Heart right ventricle (tissue), 16 donors: ENCODE data around the gene IL16. TPM values are rescaled to one million over a fixed set of nuclear protein-coding genes. Genes with fewer than 3 reads are reported as not detected.
A peak's percentile ranks its signal among the peaks of the same experiment; 100 is the strongest.

Experiments used
- ATAC-seq, 8 donors: fragments of 200-7000 bp; cut with Tn5 transposase; one replicate each; pipeline ENCODE4 v1.9.1; 2020; ENCODE audit warnings: mild to moderate bottlenecking in 8 of 8, moderate library complexity in 8 of 8, moderate number of reproducible peaks in 1 of 8
- DNase-seq, 2 donors: peaks; one replicate each; pipeline ENCODE4 v3.0.0-alpha.2; 2020
- H3K27ac ChIP-seq, 10 donors: fragments of 200-600 bp; sonication (generic) in 2 of 10; one replicate each; pipeline versions ENCODE4 v1.5.0 to v1.8.0; 2020 to 2022; ENCODE audit warnings: mild to moderate bottlenecking in 3 of 10
- H3K27me3 ChIP-seq, 7 donors: fragments of 200-600 bp; one replicate each; pipeline ENCODE4 v1.8.0; 2021 to 2022; ENCODE audit warnings: mild to moderate bottlenecking in 2 of 7
- H3K36me3 ChIP-seq, 9 donors: fragments of 200-600 bp; sonication (generic) in 1 of 9; one replicate each; pipeline versions ENCODE4 v1.5.0 to v1.8.0; 2020 to 2022; ENCODE audit warnings: mild to moderate bottlenecking in 2 of 9
- H3K4me1 ChIP-seq, 9 donors: fragments of 200-600 bp; sonication (generic) in 1 of 9; one replicate each; pipeline versions ENCODE4 v1.5.0 to v1.8.0; 2020 to 2022; ENCODE audit warnings: mild to moderate bottlenecking in 4 of 9
- H3K4me3 ChIP-seq, 10 donors: fragments of 200-600 bp; sonication (generic) in 2 of 10; one replicate each; pipeline versions ENCODE4 v1.5.0 to v1.8.0; 2020 to 2022; ENCODE audit warnings: mild to moderate bottlenecking in 7 of 10, moderate library complexity in 2 of 10
- H3K9me3 ChIP-seq, 11 donors: fragments of 200-600 bp in 10 of 11; sonication (generic) in 2 of 11; one replicate each; pipeline versions ENCODE4 v1.5.0 to v1.8.0; 2013 to 2022; ENCODE audit warnings: mild to moderate bottlenecking in 2 of 11, control low read depth in 1 of 11, moderate library complexity in 1 of 11
- CTCF ChIP-seq, 9 donors: fragments of 200-600 bp; sonication (generic) in 2 of 9; IDR thresholded peaks; one replicate each; pipeline versions ENCODE4 v1.5.0 to v1.8.0; 2021 to 2022; ENCODE audit warnings: antibody characterized with exemption in 9 of 9, mild to moderate bottlenecking in 5 of 9, moderate library complexity in 1 of 9
- WGBS, 2 donors: extraction: QIAGEN DNeasy Blood & Tissue Kit; methylation state at CpG; one replicate each; pipeline ENCODE4 v1.1.7; 2013; ENCODE audit warnings: inconsistent platforms in 1 of 2; 5-methylcytosine and 5-hydroxymethylcytosine counted together
- intact Hi-C, 10 donors: fragments of 100-400 bp; cut with DNase I; formaldehyde crosslinking; loops; one replicate each; pipeline versions ENCODE4 v1.11.1 to v1.14.2; 2022
- polyA plus RNA-seq, 2 donors: library from polyadenylated mRNA; stranded (reverse); fragments of 200-250 nt; gene quantifications; one replicate each; pipeline ENCODE4 v1.2.3, GENCODE V29; 2013
- total RNA-seq, 10 donors: library from RNA; stranded (reverse); fragmentation: NEBNext Ultra II Directional in 3 of 10; extraction: Animal tissue kit (Norgen Biotek cat#: 25700) in 3 of 10; gene quantifications; one replicate each; pipeline versions ENCODE4 v1.2.1 to v1.2.4, GENCODE V29; 2021 to 2023
- donor health status: Arrhythmogenic right ventricular cardiomyopathy.
- donor health status: ischemic (EF 13 %, LVEDD 7.1; RV severe dilation, severe dysfunction).
- donor health status: healthy with polysubstance abuse.
- donor health status: DM: no; HTN: yes; CAD: no.
- donor health status: DM: no; HTN: no; CAD: no.
- donor health status: ischemic (EF 25% LVEDD 6.9; RV normal size, moderate dysfunction).
- donor health status: ischemic (EF 25% LVEDD 5.7; RV mildly dilated, moderate dysfunction).
- donor health status: healthy.
- donor health status: DM: yes; HTN: yes; CAD: no.
- donor health status: Ischemic cardiomyopathy.
- donor health status: ischemic (EF 35%, LVEDD 5.7; RV mildly dilated, moderate dysfunction).
- donor health status: nonischemic (EF 11% LVEDD 7.7; RV severe dilation, severe dysfunction).
- donor health status: DM: yes; HTN: yes; CAD: no.
- donor health status: PGD.
- donor health status: ischemic (EF 29% LVEDD 5.4; RV normal size, mild dysfunction).
- donor health status: nonischemic (EF 23%, LVEDD 6.1; RV moderate dilation, normal function).

Gene IL16
- total and polyA plus RNA-seq, 12 donors, result 3.3 to 13.1 (median 4.2) TPM

- TF ChIP-seq CTCF (IDR thresholded peaks at IDR 0.05), result no peak
- intact Hi-C loops, result no loop called here
- peak overlapping the region in 3 of 10 donors; percentile 22 to 89 (median 41) for H3K27ac ChIP-seq
Measured at GRCh38 chr15:81310480-81310879, 113.8 kb downstream of the IL16 start.

GRCh38 chr15:81311752-81312464 is 115.2 kb downstream of the IL16 start:
- Histone ChIP-seq H3K9me3 (no peaks in the 10 kb centered on the region), H3K36me3 (peaks cover 0 to 80% (median 8%) of the 10 kb centered on the region in 9 donors), H3K4me3 (no peak overlapping the region), H3K27ac (peak overlapping the region in 8 of 10 donors; percentile 4 to 89 (median 34)), H3K4me1 (peaks cover 0 to 45% (median 8%) of the 10 kb centered on the region in 9 donors), H3K27me3 (no peaks in the 10 kb centered on the region)
- no peak for TF ChIP-seq CTCF (IDR thresholded peaks at IDR 0.05)
- 85 to 93% methylated on average over 10 of the region's 10 CpGs for WGBS, 2 donors
- DNase-seq, result no peak
- ATAC-seq, result peak in 6 of 8 donors; percentile 16 to 39 (median 21)
- intact Hi-C loops, result no loop called here

More at GRCh38 chr15:81310480-81310879, 113.8 kb downstream of the IL16 start:
- Histone ChIP-seq H3K36me3 (peaks cover 0 to 81% (median 8%) of the 10 kb centered on the region in 9 donors), H3K9me3 (no peaks in the 10 kb centered on the region), H3K4me1 (peaks cover 0 to 46% (median 8%) of the 10 kb centered on the region in 9 donors), H3K4me3 (no peak overlapping the region), H3K27me3 (no peaks in the 10 kb centered on the region)
- WGBS, 2 donors, result 96% methylated on average over 5 of the region's 5 CpGs
- no peak for ATAC-seq
- DNase-seq, result no peak

GRCh38 chr15:81312790-81313543 is 116.3 kb downstream of the IL16 start:
- H3K4me1 ChIP-seq, result peaks cover 0 to 45% (median 8%) of the 10 kb centered on the region in 9 donors
- peaks cover 0 to 80% (median 8%) of the 10 kb centered on the region in 9 donors for H3K36me3 ChIP-seq
- DNase-seq (peak; percentile 54 to 66), ATAC-seq (peak; percentile 54 to 83 (median 75))
- intact Hi-C loops, result no loop called here
- H3K9me3 ChIP-seq, result no peaks in the 10 kb centered on the region
- peak overlapping the region in 7 of 10 donors; percentile 38 to 89 (median 53) for H3K27ac ChIP-seq
- no peaks in the 10 kb centered on the region for H3K27me3 ChIP-seq
- WGBS, 2 donors, result 75 to 80% methylated on average over 22 of the region's 22 CpGs
- no peak for TF ChIP-seq CTCF (IDR thresholded peaks at IDR 0.05)
- no peak overlapping the region for H3K4me3 ChIP-seq

- no peak for ATAC-seq
Measured at GRCh38 chr15:81313686-81314085, 117.0 kb downstream of the IL16 start.

More at GRCh38 chr15:81313686-81314085, 117.0 kb downstream of the IL16 start:
- no peaks in the 10 kb centered on the region for H3K9me3 ChIP-seq
- WGBS, 2 donors, result 83 to 87% methylated on average over 5 of the region's 5 CpGs
- no peak for TF ChIP-seq CTCF (IDR thresholded peaks at IDR 0.05)
- peaks cover 0 to 80% (median 8%) of the 10 kb centered on the region in 9 donors for H3K36me3 ChIP-seq
- no peak for DNase-seq
- H3K4me3 ChIP-seq, result no peak overlapping the region
- peak overlapping the region in 5 of 10 donors; percentile 7 to 89 (median 55) for H3K27ac ChIP-seq
- intact Hi-C loops, result no loop called here
- no peaks in the 10 kb centered on the region for H3K27me3 ChIP-seq
- peaks cover 0 to 45% (median 8%) of the 10 kb centered on the region in 9 donors for H3K4me1 ChIP-seq
